ENCODE measurements around the gene SRGAP1. TPM values are rescaled to one million over a fixed set of nuclear protein-coding genes. Genes with fewer than 3 reads are reported as not detected.

The SRGAP1 gene
- total and polyA plus RNA-seq, 2 of the 4 experiments (the other 2 are of a cell fraction), result 10.0 to 10.2 TPM

DNA sequence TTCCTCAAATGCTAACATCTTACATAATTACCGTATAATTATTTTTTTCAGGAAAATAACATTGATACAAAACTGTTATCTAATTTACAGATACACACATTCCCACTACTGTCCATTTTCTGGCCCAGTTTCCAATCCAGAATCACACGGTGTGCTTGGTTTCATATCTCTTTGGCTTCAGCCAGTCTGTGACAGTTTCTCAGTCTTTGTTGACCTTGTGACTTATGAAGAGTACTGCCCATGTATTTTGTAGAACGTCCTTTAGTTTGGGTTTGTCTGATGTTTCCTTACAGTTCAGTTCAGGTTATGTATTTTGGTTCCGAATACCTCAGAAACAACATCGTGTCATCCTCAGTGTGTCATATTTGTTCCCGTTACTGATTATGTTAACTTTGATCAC, 48.6 kb upstream of the SRGAP1 start:
- Histone ChIP-seq H2AK5ac (ENCODE audit: low read depth, low read length) (no peak overlapping the region), H2BK120ac (ENCODE audit: low read depth, low read length) (no peak overlapping the region), H4K5ac (ENCODE audit: low read depth, low read length) (no peak overlapping the region), H2AFZ (replicated peaks; ENCODE audit: low read length, poor library complexity) (no peak overlapping the region), H2AK9ac (replicated peaks; ENCODE audit: low read depth, low read length, poor library complexity) (no peak overlapping the region), H3K9ac (ENCODE audit: low read depth, low read length) (no peak overlapping the region), H3K4me3 (ENCODE audit: insufficient read depth, low read depth, low read length) (no peak overlapping the region), H3K27ac (ENCODE audit: insufficient read depth, low read length) (no peak overlapping the region), H2BK5ac (ENCODE audit: low read depth, low read length, poor library complexity, severe bottlenecking) (no peak overlapping the region), H3K4ac (ENCODE audit: low read depth, low read length) (no peak overlapping the region), H3K27me3 (ENCODE audit: control insufficient read depth, insufficient read depth, low read length) (no peaks in the 10 kb centered on the region), H3K36me3 (ENCODE audit: control insufficient read depth, insufficient read depth, low read length) (peaks cover 2% of the 10 kb centered on the region; the same call in 1 of the 2 replicates), H3K18ac (ENCODE audit: low read depth, low read length) (no peak overlapping the region), H3K23ac (ENCODE audit: low read depth, low read length) (no peak overlapping the region), H4K8ac (ENCODE audit: low read depth in 2 of 2, low read length in 2 of 2) (no peak overlapping the region), H2BK15ac (ENCODE audit: low read depth, low read length) (no peak overlapping the region), H2BK20ac (ENCODE audit: low read depth, low read length) (no peak overlapping the region), H3K79me1 (ENCODE audit: low read depth in 1 of 2, low read length in 2 of 2) (no peaks in the 10 kb centered on the region), H3K14ac (replicated peaks; ENCODE audit: low read depth, low read length) (no peak overlapping the region), H3K56ac (ENCODE audit: extremely low read depth, insufficient read depth, low read length) (no peak overlapping the region), H4K91ac (ENCODE audit: insufficient read depth, low read depth, low read length) (no peak overlapping the region), H3K4me2 (ENCODE audit: low read depth, low read length) (no peak overlapping the region), H3K4me1 (ENCODE audit: control insufficient read depth, insufficient read depth, low read length) (no peaks in the 10 kb centered on the region), H3K9me1 (ENCODE audit: insufficient read depth, low read length) (no peaks in the 10 kb centered on the region), H3K9me3 (ENCODE audit: control insufficient read depth, insufficient read depth, low read length) (no peaks in the 10 kb centered on the region), H4K20me1 (ENCODE audit: insufficient read depth, low read length) (no peaks in the 10 kb centered on the region)
- 75 to 100% methylated on average over 1 to 2 of the region's 6 CpGs for WGBS, 2 experiments (ENCODE audit: extremely low coverage in 2 of 2, insufficient read length in 1 of 2)
- DNase-seq (no peak), ATAC-seq (ENCODE audit: low read depth) (no peak)
- dilution Hi-C loops (cut with HindIII; ENCODE audit: low sequenced_read_pairs, unreplicated experiment), result no loop called here
- intact Hi-C loops (cut with micrococcal nuclease), result no loop called here
- POLR2A ChIA-PET (ENCODE audit: unreplicated experiment), result no interaction called here
- CTCF ChIA-PET, result no interaction called here
- TF ChIP-seq NFE2L2 (IDR thresholded peaks at IDR 0.05; ENCODE audit: low read depth, low read length) (no peak), MXI1 (IDR thresholded peaks at IDR 0.05; ENCODE audit: borderline replicate concordance, low read depth, low read length) (no peak), RAD21 (IDR thresholded peaks at IDR 0.05; ENCODE audit: low read length) (no peak), RCOR1 (IDR thresholded peaks at IDR 0.05; ENCODE audit: insufficient replicate concordance, low read length) (no peak)
- BruUV-seq (replicated peaks), result no TSS peak
- in situ Hi-C loops (cut with MboI; ENCODE audit: low sequenced_read_pairs), result no loop called here
